B cell (primary cell): ENCODE data around the gene MRPL54.

Experiments
- CTCF ChIP-seq: fragments of 200-600 bp; IDR thresholded peaks from one replicate; pipeline ENCODE4 v1.8.0; 2022; ENCODE audit warnings: antibody characterized with exemption, mild to moderate bottlenecking
- EZH2 ChIP-seq: IDR thresholded peaks from 2 replicates; pipeline ENCODE4 v1.6.1; 2012; ENCODE audit warnings: borderline replicate concordance, low read depth, mild to moderate bottlenecking, moderate library complexity, low read length; ENCODE audit not compliant: insufficient read depth, poor library complexity, severe bottlenecking

- TF ChIP-seq CTCF (no peak), EZH2 (no peak)
Measured at GRCh38 chr19:3814648-3815047, 52.2 kb downstream of the MRPL54 start.
